ENCODE results near the gene KLRC3.
"Not testable (repeated sequence)": the region's sequence is repeated elsewhere in the genome, so short reads cannot be mapped to it uniquely, and the experiment has no call there.

KLRC3 gene

DNA sequence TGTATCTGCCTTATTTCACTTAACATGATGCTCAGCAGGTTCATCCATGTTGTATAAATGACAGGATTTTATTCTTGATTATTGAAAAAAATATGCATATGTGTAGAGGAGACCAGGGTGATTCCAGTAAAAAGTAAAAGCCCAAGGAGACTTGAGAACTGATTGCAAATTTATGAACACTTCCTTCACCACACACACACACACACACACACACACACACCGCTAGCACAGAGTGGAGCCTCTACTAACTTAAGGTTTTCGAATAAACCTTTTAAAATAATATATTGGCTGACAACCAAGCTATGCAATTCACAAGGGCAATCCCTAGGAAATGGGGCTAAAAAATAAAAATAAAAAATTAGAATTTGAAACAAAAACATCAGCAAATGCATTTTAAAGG is 22.2 kb downstream of the KLRC3 start:
- no peak for DNase-seq

GRCh38 chr12:10397296-10397695 is 23.1 kb downstream of the KLRC3 start:
- no peak for DNase-seq

GRCh38 chr12:10396176-10396575 is 24.2 kb downstream of the KLRC3 start:
- not testable (repeated sequence) for DNase-seq

GRCh38 chr12:10395390-10395998 is 24.9 kb downstream of the KLRC3 start:
- DNase-seq: no peak

- peak in 1 of 2 experiments; percentile 44 for DNase-seq
These were observed 25.8 kb downstream of the KLRC3 start for GRCh38 chr12:10394531-10395152.

DNA sequence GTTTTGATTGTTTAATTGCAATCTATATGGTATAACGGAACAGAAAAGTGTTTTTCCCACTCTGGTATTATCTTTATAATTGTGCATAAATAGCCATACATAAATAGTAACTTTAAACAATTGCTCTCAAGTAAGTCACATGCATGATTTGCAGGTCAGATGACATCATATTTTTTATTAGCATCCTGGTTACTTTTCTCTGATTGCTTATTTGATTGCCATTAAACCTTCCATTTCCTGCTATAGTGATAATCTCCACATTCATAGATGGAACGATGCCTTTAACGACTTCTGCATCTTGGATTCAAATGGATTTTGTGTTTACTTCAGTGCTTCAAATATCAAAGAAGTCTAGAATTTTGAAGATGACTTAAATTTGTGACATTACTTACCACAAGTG is 27.1 kb downstream of the KLRC3 start:
- no peak for DNase-seq

GRCh38 chr12:10392394-10392930 is 27.9 kb downstream of the KLRC3 start:
- DNase-seq: no peak

- not testable (repeated sequence) for DNase-seq
These were observed 29.4 kb downstream of the KLRC3 start for GRCh38 chr12:10390991-10391390.

DNA sequence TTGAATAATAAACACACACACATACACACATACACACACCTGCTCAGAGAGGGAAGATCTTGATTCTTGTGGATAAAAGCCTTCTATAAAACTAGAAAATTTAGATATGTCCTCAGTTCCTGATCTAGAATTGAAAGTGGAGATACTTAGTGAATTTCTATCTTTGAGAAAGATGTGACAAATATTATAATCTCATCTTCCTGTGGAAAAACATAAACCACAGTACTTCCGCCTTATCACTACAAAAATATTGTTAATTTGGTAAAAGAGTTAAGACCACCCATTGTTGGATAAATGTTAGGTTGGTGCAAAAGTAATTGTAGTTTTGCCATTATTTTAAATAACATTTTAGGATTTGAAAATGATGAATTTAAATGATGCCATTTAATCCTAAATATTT is 30.5 kb downstream of the KLRC3 start, which contains the start of gene KLRK1:
Gene KLRK1 (minus strand): TSS at position 138 of the 400 bp plus-strand sequence. CDS start 1,231 bp downstream, outside the sequence.
- no peak for DNase-seq

DNA sequence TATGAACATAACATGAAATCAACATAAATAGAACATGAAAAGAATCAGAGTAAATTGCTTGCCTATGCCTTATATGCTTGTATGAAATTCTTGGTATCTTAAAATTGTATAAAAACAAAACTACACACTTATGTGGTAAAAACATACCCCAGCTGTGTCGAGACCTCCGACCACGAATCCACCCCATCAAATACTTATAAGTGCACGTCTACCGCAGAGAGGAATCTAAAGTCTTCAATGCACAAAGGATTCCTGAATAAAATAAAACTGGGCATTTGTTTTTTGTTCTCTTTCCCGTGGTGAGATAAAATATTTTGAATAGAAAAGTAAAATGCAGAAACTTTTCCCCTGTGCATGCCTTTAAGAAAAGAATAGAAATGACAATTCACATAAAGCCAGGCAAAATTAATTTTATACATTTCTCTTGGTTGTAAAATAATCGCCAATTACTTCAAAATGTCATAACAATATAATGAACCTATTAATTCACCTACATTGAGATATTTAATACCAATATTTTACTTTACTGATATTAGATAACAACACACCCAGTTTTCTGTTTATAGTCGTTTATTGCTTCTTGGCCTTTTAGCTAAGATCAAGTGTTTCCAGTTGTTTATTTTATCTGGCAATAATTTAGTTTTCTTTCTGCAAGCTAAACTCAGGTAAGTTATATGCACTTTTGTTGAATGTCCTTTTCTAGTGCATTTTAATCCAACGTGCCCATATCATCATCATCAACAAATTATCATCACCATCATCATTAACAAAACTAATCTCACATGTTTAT is 31.6 kb downstream of the KLRC3 start:
- no peak for DNase-seq

GRCh38 chr12:10387498-10387897 is 32.9 kb downstream of the KLRC3 start:
- DNase-seq: not testable (repeated sequence)

DNA sequence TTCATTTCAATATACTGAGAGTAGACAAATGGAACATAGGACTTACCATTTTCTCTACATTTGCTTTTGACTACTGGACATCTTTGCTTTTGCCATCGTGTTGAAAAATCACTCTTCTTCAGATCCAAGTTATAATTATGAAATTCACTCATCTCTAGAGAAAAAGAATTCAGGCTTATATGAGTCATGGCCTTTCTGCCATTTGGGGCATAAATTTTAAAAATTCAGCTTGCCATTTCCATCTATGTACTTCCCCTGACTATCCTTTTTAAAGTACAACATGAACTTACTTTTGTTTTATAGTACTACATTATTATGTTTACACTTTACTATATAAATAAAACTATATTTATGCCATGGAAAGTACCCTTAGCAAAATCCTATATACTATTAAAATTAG is 33.5 kb downstream of the KLRC3 start:
- no peak for DNase-seq

- DNase-seq: no peak
These were observed 35.2 kb downstream of the KLRC3 start for GRCh38 chr12:10385166-10385613.

- no peak for DNase-seq
These were observed 36.2 kb downstream of the KLRC3 start for GRCh38 chr12:10384191-10384590.

DNA sequence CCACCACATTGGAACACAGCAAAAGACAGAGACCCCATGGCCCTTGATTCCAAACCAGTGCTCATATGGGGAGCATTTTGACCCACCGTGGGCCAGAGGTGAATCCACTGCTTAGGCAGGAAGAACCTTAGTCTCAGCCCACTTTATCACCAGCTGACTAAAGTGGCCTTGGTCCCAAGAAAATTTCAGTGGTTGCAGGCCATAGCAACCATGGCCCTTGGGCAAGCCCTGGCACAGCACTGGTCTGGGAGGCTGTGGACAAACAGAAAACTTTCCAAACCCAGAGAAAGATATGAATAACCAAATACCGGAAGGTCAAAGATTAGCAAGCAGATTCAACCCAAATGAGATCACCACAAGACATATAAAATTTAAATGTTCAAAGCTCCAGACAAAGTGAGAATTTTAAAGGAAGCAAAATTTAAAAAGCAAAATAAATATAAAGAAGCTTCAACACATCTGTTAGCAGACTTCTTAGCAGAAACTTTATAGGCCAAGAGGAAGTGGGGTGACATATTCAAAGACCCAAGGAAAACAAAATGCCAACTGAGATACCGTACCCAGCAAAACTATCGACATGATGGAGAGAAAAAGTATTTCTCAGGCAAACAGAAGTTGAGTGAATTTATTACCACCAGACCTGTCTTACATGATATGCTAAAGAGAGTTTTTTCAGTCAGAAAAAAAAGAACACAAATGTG is 38.3 kb downstream of the KLRC3 start:
- DNase-seq: no peak

GRCh38 chr12:10378737-10379136 is 41.7 kb downstream of the KLRC3 start:
- DNase-seq: not testable (repeated sequence)

DNA sequence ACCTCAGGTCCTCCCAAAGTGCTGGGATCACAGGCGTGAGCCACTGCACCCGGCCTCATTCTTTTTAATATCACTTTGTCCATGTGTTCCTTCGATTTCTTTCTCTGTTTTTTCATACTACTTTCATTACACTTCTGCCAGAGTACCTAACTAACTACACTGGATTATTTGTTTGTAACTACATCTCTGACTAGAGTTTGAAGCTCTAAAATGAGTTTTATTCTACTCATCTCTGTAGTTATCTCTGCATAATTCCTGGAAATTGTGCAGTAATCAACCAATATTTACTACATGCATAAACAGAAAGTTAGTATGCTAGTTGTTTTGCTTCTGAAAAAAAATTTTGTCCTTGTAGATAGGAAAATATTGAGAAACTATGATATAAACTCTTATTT is 45.8 kb downstream of the KLRC3 start:
- DNase-seq: no peak

- DNase-seq: no peak
These were observed 47.8 kb downstream of the KLRC3 start for GRCh38 chr12:10372559-10372958.

- not testable (repeated sequence) for DNase-seq
These were observed 48.4 kb downstream of the KLRC3 start for GRCh38 chr12:10371893-10372535.

GRCh38 chr12:10369557-10370415 is 50.6 kb downstream of the KLRC3 start:
- DNase-seq: no peak

Measured in activated T-cell treated with anti-CD3 and anti-CD28 coated beads, Interleukin-2, amount 50 U/mL, for 48 hours (primary cell).